RWPE1 (cell line): ENCODE data around the gene MEGF8.
"Not testable (repeated sequence)": the region's sequence is repeated elsewhere in the genome, so short reads cannot be mapped to it uniquely, and the experiment has no call there.

Experiments used
- CTCF ChIA-PET: fragments of 350-600 bp; sonication (Branson Sonifier 250); formaldehyde crosslinking; extraction: SDS; loops from one replicate; lab custom pipeline; 2021; lab: Yijun Ruan, JAX
- POLR2A ChIA-PET: fragments of 400-600 bp; formaldehyde crosslinking; extraction: SDS; loops from one replicate; lab custom pipeline; 2020; ENCODE audit warnings: antibody characterized with exemption; ENCODE audit not compliant: low non-redundant PET; lab: Yijun Ruan, JAX
- DNase-seq: peaks from one replicate; pipeline ENCODE4 v3.0.0; 2012; ENCODE audit warnings: low spot score
- H3K27ac ChIP-seq: fragments of 450-650 bp; 2 replicates; pipeline ENCODE4 v1.5.1; 2017
- TF ChIP-seq, protein P1 (sequence below): fragments of 450-650 bp; conservative IDR thresholded peaks from 2 replicates; pipeline ENCODE4 v1.5.1; 2017; ENCODE audit warnings: low read depth, mild to moderate bottlenecking

Gene MEGF8

GRCh38 chr19:42327381-42327780 is 1.9 kb downstream of the MEGF8 start:
- CTCF ChIA-PET = interaction anchor here (0.6 kb wide), 1 partner anchor 124 kb away, joined by 3 read pairs; no protein-coding TSS in a partner anchor
- TF ChIP-seq, protein P1, sequence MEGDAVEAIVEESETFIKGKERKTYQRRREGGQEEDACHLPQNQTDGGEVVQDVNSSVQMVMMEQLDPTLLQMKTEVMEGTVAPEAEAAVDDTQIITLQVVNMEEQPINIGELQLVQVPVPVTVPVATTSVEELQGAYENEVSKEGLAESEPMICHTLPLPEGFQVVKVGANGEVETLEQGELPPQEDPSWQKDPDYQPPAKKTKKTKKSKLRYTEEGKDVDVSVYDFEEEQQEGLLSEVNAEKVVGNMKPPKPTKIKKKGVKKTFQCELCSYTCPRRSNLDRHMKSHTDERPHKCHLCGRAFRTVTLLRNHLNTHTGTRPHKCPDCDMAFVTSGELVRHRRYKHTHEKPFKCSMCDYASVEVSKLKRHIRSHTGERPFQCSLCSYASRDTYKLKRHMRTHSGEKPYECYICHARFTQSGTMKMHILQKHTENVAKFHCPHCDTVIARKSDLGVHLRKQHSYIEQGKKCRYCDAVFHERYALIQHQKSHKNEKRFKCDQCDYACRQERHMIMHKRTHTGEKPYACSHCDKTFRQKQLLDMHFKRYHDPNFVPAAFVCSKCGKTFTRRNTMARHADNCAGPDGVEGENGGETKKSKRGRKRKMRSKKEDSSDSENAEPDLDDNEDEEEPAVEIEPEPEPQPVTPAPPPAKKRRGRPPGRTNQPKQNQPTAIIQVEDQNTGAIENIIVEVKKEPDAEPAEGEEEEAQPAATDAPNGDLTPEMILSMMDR = no peak

GRCh38 chr19:42328106-42328505 is 2.7 kb downstream of the MEGF8 start:
- CTCF ChIA-PET = no interaction called here
- TF ChIP-seq, protein P1 = no peak
- no peak overlapping the region for H3K27ac ChIP-seq
- POLR2A ChIA-PET = no interaction called here
- no peak for DNase-seq

More at GRCh38 chr19:42327381-42327780, 1.9 kb downstream of the MEGF8 start:
- DNase-seq = no peak
- H3K27ac ChIP-seq = no peak overlapping the region
- POLR2A ChIA-PET = no interaction called here

GRCh38 chr19:42328854-42329253 is 3.4 kb downstream of the MEGF8 start:
- POLR2A ChIA-PET = no interaction called here
- CTCF ChIA-PET = interaction anchor here (0.5 kb wide), 1 partner anchor 81 kb away, joined by 4 read pairs; no protein-coding TSS in a partner anchor
- no peak overlapping the region for H3K27ac ChIP-seq

GRCh38 chr19:42330241-42330711 is 4.8 kb downstream of the MEGF8 start:
- TF ChIP-seq, protein P1 = no peak
- peak overlapping the region; percentile 3 for H3K27ac ChIP-seq
- DNase-seq = no peak
- CTCF ChIA-PET = no interaction called here
- POLR2A ChIA-PET = no interaction called here

More at GRCh38 chr19:42328854-42329253, 3.4 kb downstream of the MEGF8 start:
- no peak for DNase-seq
- TF ChIP-seq, protein P1 = no peak

GRCh38 chr19:42331333-42331732 is 5.9 kb downstream of the MEGF8 start:
- DNase-seq, POLR2A ChIA-PET: not testable (repeated sequence)
- CTCF ChIA-PET = interaction anchor here (0.6 kb wide), 1 partner anchor 302 kb away, joined by 5 read pairs; no protein-coding TSS in a partner anchor
- peak overlapping the region; percentile 3 for H3K27ac ChIP-seq

GRCh38 chr19:42332059-42332458 is 6.6 kb downstream of the MEGF8 start:
- POLR2A ChIA-PET = no interaction called here
- no peak for DNase-seq
- CTCF ChIA-PET = no interaction called here
- TF ChIP-seq, protein P1 = no peak
- no peak overlapping the region for H3K27ac ChIP-seq

DNA sequence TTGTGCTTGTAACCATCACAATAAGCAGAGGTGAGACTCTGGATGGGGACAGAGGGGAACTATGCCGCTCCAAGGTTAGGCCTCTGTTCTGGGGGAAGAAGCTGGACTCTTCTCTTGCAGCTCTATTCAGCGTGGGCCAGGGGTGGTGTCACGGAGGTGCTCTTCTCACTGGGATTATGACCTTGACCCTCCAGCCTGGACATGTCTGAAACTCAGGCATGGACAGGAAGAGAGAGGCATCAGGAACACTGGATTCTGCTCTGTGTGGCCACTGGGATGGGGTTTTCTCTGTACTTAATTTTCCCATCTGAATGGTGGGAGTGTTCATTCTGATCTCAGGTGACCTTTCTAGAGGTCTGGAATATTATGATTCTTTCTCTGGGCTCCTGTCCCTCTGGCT is 7.6 kb downstream of the MEGF8 start:
- ChIA-PET POLR2A (no interaction called here), CTCF (interaction anchor here (0.6 kb wide), 1 partner anchor 108 kb away, joined by 3 read pairs; no protein-coding TSS in a partner anchor)
- peak overlapping the region; percentile 14 for H3K27ac ChIP-seq
- TF ChIP-seq, protein P1 = no peak
- DNase-seq = no peak
